DLD1 (cell line): ENCODE results near the gene STIM2.

Experiments
- in situ Hi-C: cut with HindIII; loops from 2 replicates; pipeline ENCODE4 v1.10.0; 2017; ENCODE audit warnings: low sequenced_read_pairs

The STIM2 gene

GRCh38 chr4:26896636-26897035 is 36.0 kb downstream of the STIM2 start:
- in situ Hi-C loops = no loop called here

GRCh38 chr4:26899991-26900390 is 39.4 kb downstream of the STIM2 start:
- in situ Hi-C loops = no loop called here

GRCh38 chr4:26900765-26901164 is 40.1 kb downstream of the STIM2 start:
- in situ Hi-C loops = no loop called here

- in situ Hi-C loops = no loop called here
Measured at GRCh38 chr4:26905172-26905571, 44.5 kb downstream of the STIM2 start.

- in situ Hi-C loops = no loop called here
Measured at GRCh38 chr4:26907731-26908599, 47.3 kb downstream of the STIM2 start.

GRCh38 chr4:26909369-26909768 is 48.7 kb downstream of the STIM2 start:
- in situ Hi-C loops = no loop called here

- in situ Hi-C loops = no loop called here
Measured at GRCh38 chr4:26911254-26911653, 50.6 kb downstream of the STIM2 start.

- in situ Hi-C loops = no loop called here
Measured at GRCh38 chr4:26912069-26912468, 51.4 kb downstream of the STIM2 start.

- in situ Hi-C loops = no loop called here
Measured at GRCh38 chr4:26912810-26913209, 52.2 kb downstream of the STIM2 start.

GRCh38 chr4:26916195-26916594 is 55.6 kb downstream of the STIM2 start:
- in situ Hi-C loops = no loop called here

GRCh38 chr4:26930964-26931363 is 70.3 kb downstream of the STIM2 start:
- in situ Hi-C loops = no loop called here

- in situ Hi-C loops = no loop called here
Measured at GRCh38 chr4:26931451-26931850, 70.8 kb downstream of the STIM2 start.

- in situ Hi-C loops = no loop called here
Measured at GRCh38 chr4:26931966-26932365, 71.3 kb downstream of the STIM2 start.

- in situ Hi-C loops = no loop called here
Measured at GRCh38 chr4:26935397-26935796, 74.8 kb downstream of the STIM2 start.

GRCh38 chr4:26936284-26937065 is 75.8 kb downstream of the STIM2 start:
- in situ Hi-C loops = no loop called here

GRCh38 chr4:26937139-26937538 is 76.5 kb downstream of the STIM2 start:
- in situ Hi-C loops = no loop called here

- in situ Hi-C loops = no loop called here
Measured at GRCh38 chr4:26937567-26937966, 76.9 kb downstream of the STIM2 start.

GRCh38 chr4:26938516-26938915 is 77.9 kb downstream of the STIM2 start:
- in situ Hi-C loops = no loop called here

- in situ Hi-C loops = no loop called here
Measured at GRCh38 chr4:26941951-26942350, 81.3 kb downstream of the STIM2 start.

- in situ Hi-C loops = no loop called here
Measured at GRCh38 chr4:26942871-26943270, 82.2 kb downstream of the STIM2 start.

- in situ Hi-C loops = no loop called here
Measured at GRCh38 chr4:26943391-26943790, 82.8 kb downstream of the STIM2 start.

GRCh38 chr4:26945794-26946193 is 85.2 kb downstream of the STIM2 start:
- in situ Hi-C loops = no loop called here
